GM12878 (cell line): ENCODE results near the gene KRTAP10-7. TPM values are rescaled to one million over a fixed set of nuclear protein-coding genes. Genes with fewer than 3 reads are reported as not detected.

Experiments
- ATAC-seq: fragments of 200-7000 bp; cut with Tn5 transposase; 3 replicates; pipeline ENCODE4 v1.9.1; 2020; ENCODE audit warnings: mild to moderate bottlenecking, moderate library complexity
- BruUV-seq: library from RNA; stranded (reverse); fragments of 400-500 nt; replicated peaks from 2 replicates; lab custom pipeline; 2021; lab: Mats Ljungman, UMichigan
- CTCF ChIA-PET: fragments of 300-600 bp; sonication (Branson Sonifier 250); formaldehyde crosslinking; extraction: SDS; loops from one replicate; lab custom pipeline; 2021; ENCODE audit warnings: inconsistent platforms; lab: Yijun Ruan, JAX
- POLR2A ChIA-PET: fragments of 350-600 bp; formaldehyde crosslinking; extraction: SDS; loops from one replicate; lab custom pipeline; 2021; ENCODE audit warnings: inconsistent platforms; lab: Charles Lee
- RAD21 ChIA-PET: fragments of 300-600 bp; sonication (Branson Sonifier 250); formaldehyde crosslinking; loops from one replicate; lab custom pipeline; 2023; ENCODE audit warnings: antibody characterized with exemption; ENCODE audit not compliant: unreplicated experiment; lab: Charles Lee
- SMC1A ChIA-PET: fragments of 300-600 bp; sonication (Branson Sonifier 250); formaldehyde crosslinking; loops from one replicate; lab custom pipeline; 2023; ENCODE audit not compliant: unreplicated experiment, uncharacterized antibody; lab: Charles Lee
- DNase-seq: peaks from one replicate; pipeline ENCODE4 v3.0.0-alpha.2; 2011; ENCODE audit warnings: low read depth, low spot score
- FAIRE-seq: peaks from 3 replicates; lab custom pipeline; 2011; peaks lifted over from hg19 to GRCh38; lab: Jason Lieb, UNC
- H2AFZ ChIP-seq: 2 replicates; pipeline ENCODE4 v1.6.0; 2011; ENCODE audit warnings: low read depth, low read length, control low read depth; ENCODE audit not compliant: control insufficient read depth
- H3K27ac ChIP-seq: 2 replicates; pipeline ENCODE4 v1.5.1; 2011; ENCODE audit warnings: control low read depth; ENCODE audit not compliant: control insufficient read depth, insufficient read depth
- H3K27me3 ChIP-seq, 2 experiments: replicated peaks in 1 of 2; 2 replicates each; pipeline versions ENCODE4 v1.6.0 to v1.6.1; 2011; ENCODE audit warnings: low read length in 1 of 2; ENCODE audit not compliant: control insufficient read depth in 2 of 2, insufficient read depth in 2 of 2
- H3K36me3 ChIP-seq, 2 experiments: 2 replicates each; pipeline ENCODE4 v1.5.1; 2011; ENCODE audit warnings: low read length in 1 of 2; ENCODE audit not compliant: control insufficient read depth in 2 of 2, insufficient read depth in 2 of 2
- H3K4me1 ChIP-seq: 2 replicates; pipeline ENCODE4 v1.6.1; 2011; ENCODE audit warnings: mild to moderate bottlenecking, low read length, moderate library complexity, mixed read lengths; ENCODE audit not compliant: control insufficient read depth, insufficient read depth
- H3K4me2 ChIP-seq: 2 replicates; pipeline ENCODE4 v1.6.0; 2011; ENCODE audit warnings: control low read depth; ENCODE audit not compliant: control insufficient read depth, insufficient read depth
- H3K4me3 ChIP-seq: fragments of 200-600 bp; sonication (generic); 2 replicates; pipeline ENCODE4 v1.5.1; 2016
- H3K79me2 ChIP-seq: 2 replicates; pipeline ENCODE4 v1.6.0; 2011; ENCODE audit warnings: low read length; ENCODE audit not compliant: control insufficient read depth, insufficient read depth
- H3K9ac ChIP-seq: 2 replicates; pipeline ENCODE4 v1.8.0; 2011; ENCODE audit warnings: low read length, control low read depth, mixed read lengths; ENCODE audit not compliant: control insufficient read depth, insufficient read depth
- H3K9me3 ChIP-seq: replicated peaks from 3 replicates; pipeline ENCODE4 v1.5.1; 2011; ENCODE audit warnings: mild to moderate bottlenecking, low read length; ENCODE audit not compliant: control insufficient read depth, insufficient read depth
- H4K20me1 ChIP-seq: 2 replicates; pipeline ENCODE4 v1.6.0; 2011; ENCODE audit not compliant: control insufficient read depth, insufficient read depth
- BCL11A ChIP-seq: IDR thresholded peaks from 2 replicates; pipeline ENCODE4 v1.6.1; 2011; ENCODE audit warnings: low read depth, low read length
- BMI1 ChIP-seq: fragments of 450-650 bp; IDR thresholded peaks from 2 replicates; pipeline ENCODE4 v1.6.1; 2016; ENCODE audit warnings: mild to moderate bottlenecking, moderate library complexity, borderline replicate concordance
- CREM ChIP-seq: IDR thresholded peaks from 2 replicates; pipeline ENCODE4 v1.6.1; 2014; ENCODE audit warnings: antibody characterized with exemption, low read depth
- GATAD2B ChIP-seq: fragments of 450-650 bp; conservative IDR thresholded peaks from 2 replicates; pipeline ENCODE4 v1.6.1; 2017; ENCODE audit warnings: low read depth, mild to moderate bottlenecking, moderate library complexity
- POLR2AphosphoS5 ChIP-seq: IDR thresholded peaks from 2 replicates; pipeline ENCODE4 v1.6.1; 2011; ENCODE audit warnings: mild to moderate bottlenecking, low read length, inconsistent platforms
- RAD51 ChIP-seq: fragments of 450-650 bp; IDR thresholded peaks from 2 replicates; pipeline ENCODE4 v1.6.1; 2016; ENCODE audit warnings: moderate library complexity, mild to moderate bottlenecking, inconsistent platforms
- SKIL ChIP-seq: fragments of 450-650 bp; IDR thresholded peaks from 2 replicates; pipeline ENCODE4 v1.6.1; 2017; ENCODE audit warnings: mild to moderate bottlenecking, low read depth, inconsistent platforms; ENCODE audit not compliant: poor library complexity, severe bottlenecking
- SREBF1 ChIP-seq: IDR thresholded peaks from 2 replicates; pipeline ENCODE4 v1.6.1; 2012; ENCODE audit warnings: mild to moderate bottlenecking, low read length
- TCF7 ChIP-seq: IDR thresholded peaks from 2 replicates; pipeline ENCODE4 v1.6.1; 2014; ENCODE audit warnings: antibody characterized with exemption, borderline replicate concordance
- WGBS: methylation state at CpG from one replicate; pipeline ENCODE4 v1.1.6; 2016; ENCODE audit warnings: low lambda C conversion rate; ENCODE audit not compliant: insufficient replicate concordance, insufficient coverage; ENCODE audit errors: missing lambda C conversion rate; 5-methylcytosine and 5-hydroxymethylcytosine counted together
- in situ Hi-C: fragments of 300-500 bp; cut with MboI; formaldehyde crosslinking; loops from 9 replicates; pipeline ENCODE4 v1.14.3; 2018; ENCODE audit warnings: mixed read lengths
- intact Hi-C: fragments of 100-400 bp; cut with micrococcal nuclease; formaldehyde crosslinking; loops from one replicate; pipeline ENCODE4 v1.14.2; 2022; ENCODE audit not compliant: unreplicated experiment
- polyA plus RNA-seq, 11 experiments: library from polyadenylated mRNA; depleted of rRNA in 4 of 11; unstranded in 6 of 11; stranded (reverse) in 5 of 11; fragments of >200 nt; fragmentation: Nextera tagmentation in 4 of 11; fragmentation: Illumina TruSeq in 1 of 11; extraction: Ambion mirVana in 4 of 11; extraction: Trizol in 1 of 11; gene quantifications; 1 replicate in 1 of 11; 2 replicates in 10 of 11; pipeline versions ENCODE4 v1.2.1 to v1.2.3, GENCODE V29; 2011 to 2016; ENCODE audit warnings: inconsistent platforms in 2 of 11, missing spikeins in 2 of 11, low read depth in 1 of 11
- total RNA-seq, 4 experiments: library from RNA; depleted of rRNA in 3 of 4; stranded (reverse); fragments of >200 nt in 3 of 4; fragmentation: Illumina TruSeq in 1 of 4; extraction: Trizol in 1 of 4; gene quantifications; 2 replicates each; pipeline versions ENCODE4 v1.2.1 to v1.2.3, GENCODE V29; 2013 to 2021
- TF ChIP-seq, protein P1 (sequence below), 3 experiments: IDR thresholded peaks in 2 of 3; conservative IDR thresholded peaks in 1 of 3; 2 replicates each; pipeline ENCODE4 v1.5.1; 2011; ENCODE audit warnings: low read depth in 3 of 3, low read length in 3 of 3, mild to moderate bottlenecking in 3 of 3, control low read depth in 2 of 3, moderate library complexity in 2 of 3, inconsistent platforms in 1 of 3, mixed read lengths in 1 of 3; ENCODE audit not compliant: control insufficient read depth in 2 of 3, insufficient read depth in 1 of 3; ENCODE audit errors: extremely low read depth in 1 of 3
- TF ChIP-seq, protein P2 (sequence below): fragments of 150-350 bp; IDR thresholded peaks from 2 replicates; pipeline ENCODE4 v1.6.1; 2014; ENCODE audit warnings: mild to moderate bottlenecking, low read depth, low read length

KRTAP10-7 gene
- total and polyA plus RNA-seq, 10 of the 15 experiments (the other 5 are each of a cell fraction or from before 2014, with no cell fraction given), result not detected

DNA sequence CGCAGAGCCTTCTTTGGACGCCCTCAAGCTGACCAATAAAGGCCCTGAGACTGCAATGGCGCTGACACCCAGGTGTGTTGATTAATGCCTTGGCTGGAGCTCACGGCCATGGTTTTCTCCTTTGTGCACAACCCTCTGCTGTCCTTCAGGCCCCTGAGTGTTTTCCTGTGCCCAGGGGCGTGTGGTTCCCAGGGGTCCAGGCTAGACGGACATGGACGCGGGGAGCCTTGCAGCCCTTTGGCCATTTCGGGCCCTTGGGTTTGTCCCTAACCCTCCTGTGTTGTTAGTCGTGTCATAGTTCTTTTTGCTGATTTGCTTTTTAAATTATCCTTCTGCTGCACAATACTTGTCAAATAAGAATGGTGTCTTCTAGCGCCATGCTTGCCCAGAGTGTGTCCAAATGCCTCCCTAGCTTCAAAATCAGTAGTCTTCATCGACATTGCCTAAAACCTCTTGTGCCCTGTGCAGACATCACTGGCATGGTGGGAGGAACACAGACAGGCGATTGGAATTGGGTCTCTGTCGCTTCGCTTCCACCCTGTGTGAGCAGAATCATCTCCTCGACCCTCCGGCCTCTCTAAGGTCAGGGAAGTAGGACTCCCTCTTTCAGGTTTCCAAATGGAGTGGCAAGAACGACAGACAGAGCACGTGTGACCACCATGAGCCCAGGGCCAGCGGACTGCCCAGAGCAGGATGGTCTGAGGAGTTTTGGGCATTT lies 24.9 kb upstream of the KRTAP10-7 start:
- 29% methylated on average over 20 of the region's 20 CpGs for WGBS
- ATAC-seq, result no peak
- Histone ChIP-seq H3K4me2 (no peak overlapping the region), H3K36me3 (no peaks in the 10 kb centered on the region), H3K27ac (no peak overlapping the region), H3K4me1 (no peaks in the 10 kb centered on the region), H3K27me3 (no peaks in the 10 kb centered on the region), H3K9me3 (peaks cover 1% of the 10 kb centered on the region; the same call in 2 of the 3 replicates), H3K9ac (no peak overlapping the region), H3K4me3 (no peak overlapping the region), H3K79me2 (no peaks in the 10 kb centered on the region), H4K20me1 (no peaks in the 10 kb centered on the region), H2AFZ (no peak overlapping the region)
- no peak for DNase-seq
- no TSS peak for BruUV-seq
- intact Hi-C loops, result no loop called here
- CTCF ChIA-PET, result no interaction called here
- SMC1A ChIA-PET, result no interaction called here
- RAD21 ChIA-PET, result no interaction called here
- POLR2A ChIA-PET, result no interaction called here
- in situ Hi-C loops, result no loop called here
- no peak for TF ChIP-seq RAD51
- no peak for TF ChIP-seq BCL11A
- no peak for TF ChIP-seq TCF7
- TF ChIP-seq BMI1, result no peak
- TF ChIP-seq SKIL, result no peak
- no peak for TF ChIP-seq CREM
- TF ChIP-seq, protein P1, sequence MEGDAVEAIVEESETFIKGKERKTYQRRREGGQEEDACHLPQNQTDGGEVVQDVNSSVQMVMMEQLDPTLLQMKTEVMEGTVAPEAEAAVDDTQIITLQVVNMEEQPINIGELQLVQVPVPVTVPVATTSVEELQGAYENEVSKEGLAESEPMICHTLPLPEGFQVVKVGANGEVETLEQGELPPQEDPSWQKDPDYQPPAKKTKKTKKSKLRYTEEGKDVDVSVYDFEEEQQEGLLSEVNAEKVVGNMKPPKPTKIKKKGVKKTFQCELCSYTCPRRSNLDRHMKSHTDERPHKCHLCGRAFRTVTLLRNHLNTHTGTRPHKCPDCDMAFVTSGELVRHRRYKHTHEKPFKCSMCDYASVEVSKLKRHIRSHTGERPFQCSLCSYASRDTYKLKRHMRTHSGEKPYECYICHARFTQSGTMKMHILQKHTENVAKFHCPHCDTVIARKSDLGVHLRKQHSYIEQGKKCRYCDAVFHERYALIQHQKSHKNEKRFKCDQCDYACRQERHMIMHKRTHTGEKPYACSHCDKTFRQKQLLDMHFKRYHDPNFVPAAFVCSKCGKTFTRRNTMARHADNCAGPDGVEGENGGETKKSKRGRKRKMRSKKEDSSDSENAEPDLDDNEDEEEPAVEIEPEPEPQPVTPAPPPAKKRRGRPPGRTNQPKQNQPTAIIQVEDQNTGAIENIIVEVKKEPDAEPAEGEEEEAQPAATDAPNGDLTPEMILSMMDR (IDR thresholded peaks at IDR 0.05 in 2 of 3, conservative IDR thresholded peaks at IDR 0.05 in 1 of 3; ENCODE audit: control insufficient read depth in 2 of 3, extremely low read depth in 1 of 3, insufficient read depth in 1 of 3, low read depth in 3 of 3, low read length in 3 of 3), result no peak
- TF ChIP-seq, protein P2, sequence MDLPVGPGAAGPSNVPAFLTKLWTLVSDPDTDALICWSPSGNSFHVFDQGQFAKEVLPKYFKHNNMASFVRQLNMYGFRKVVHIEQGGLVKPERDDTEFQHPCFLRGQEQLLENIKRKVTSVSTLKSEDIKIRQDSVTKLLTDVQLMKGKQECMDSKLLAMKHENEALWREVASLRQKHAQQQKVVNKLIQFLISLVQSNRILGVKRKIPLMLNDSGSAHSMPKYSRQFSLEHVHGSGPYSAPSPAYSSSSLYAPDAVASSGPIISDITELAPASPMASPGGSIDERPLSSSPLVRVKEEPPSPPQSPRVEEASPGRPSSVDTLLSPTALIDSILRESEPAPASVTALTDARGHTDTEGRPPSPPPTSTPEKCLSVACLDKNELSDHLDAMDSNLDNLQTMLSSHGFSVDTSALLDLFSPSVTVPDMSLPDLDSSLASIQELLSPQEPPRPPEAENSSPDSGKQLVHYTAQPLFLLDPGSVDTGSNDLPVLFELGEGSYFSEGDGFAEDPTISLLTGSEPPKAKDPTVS, result no peak
- no peak for TF ChIP-seq POLR2AphosphoS5
- no peak for TF ChIP-seq GATAD2B
- no peak for TF ChIP-seq SREBF1
- FAIRE-seq, result no peak
